Astrocyte (in vitro differentiated cells and primary cell): ENCODE data around the gene CELF4.

Experiments used
- CTCF ChIP-seq: IDR thresholded peaks from 2 replicates; pipeline ENCODE4 v1.5.1; 2011; ENCODE audit warnings: low read depth, mild to moderate bottlenecking, inconsistent platforms, low read length, moderate library complexity; ENCODE audit not compliant: insufficient read depth
- EZH2 ChIP-seq: IDR thresholded peaks from 2 replicates; pipeline ENCODE4 v1.6.1; 2012; ENCODE audit warnings: mild to moderate bottlenecking, low read length, inconsistent platforms; ENCODE audit not compliant: insufficient read depth

- TF ChIP-seq CTCF (no peak), EZH2 (no peak)
Observed at GRCh38 chr18:37509600-37509999, 56.0 kb downstream of the CELF4 start.
